ENCODE data around the gene PLEKHA7.

Gene PLEKHA7

GRCh38 chr11:16815047-16815767 is 199.0 kb downstream of the PLEKHA7 start:
- peak in 1 of 2 donors; percentile 58 for DNase-seq (ENCODE audit: low read depth in 2 of 2)
- no peak overlapping the region for H3K4me3 ChIP-seq (replicated peaks in 1 of 2; ENCODE audit: low read depth in 2 of 2, low read length in 2 of 2)
- TF ChIP-seq, protein P1, sequence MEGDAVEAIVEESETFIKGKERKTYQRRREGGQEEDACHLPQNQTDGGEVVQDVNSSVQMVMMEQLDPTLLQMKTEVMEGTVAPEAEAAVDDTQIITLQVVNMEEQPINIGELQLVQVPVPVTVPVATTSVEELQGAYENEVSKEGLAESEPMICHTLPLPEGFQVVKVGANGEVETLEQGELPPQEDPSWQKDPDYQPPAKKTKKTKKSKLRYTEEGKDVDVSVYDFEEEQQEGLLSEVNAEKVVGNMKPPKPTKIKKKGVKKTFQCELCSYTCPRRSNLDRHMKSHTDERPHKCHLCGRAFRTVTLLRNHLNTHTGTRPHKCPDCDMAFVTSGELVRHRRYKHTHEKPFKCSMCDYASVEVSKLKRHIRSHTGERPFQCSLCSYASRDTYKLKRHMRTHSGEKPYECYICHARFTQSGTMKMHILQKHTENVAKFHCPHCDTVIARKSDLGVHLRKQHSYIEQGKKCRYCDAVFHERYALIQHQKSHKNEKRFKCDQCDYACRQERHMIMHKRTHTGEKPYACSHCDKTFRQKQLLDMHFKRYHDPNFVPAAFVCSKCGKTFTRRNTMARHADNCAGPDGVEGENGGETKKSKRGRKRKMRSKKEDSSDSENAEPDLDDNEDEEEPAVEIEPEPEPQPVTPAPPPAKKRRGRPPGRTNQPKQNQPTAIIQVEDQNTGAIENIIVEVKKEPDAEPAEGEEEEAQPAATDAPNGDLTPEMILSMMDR (IDR thresholded peaks at IDR 0.05; ENCODE audit: low read depth, low read length), result no peak

DNA sequence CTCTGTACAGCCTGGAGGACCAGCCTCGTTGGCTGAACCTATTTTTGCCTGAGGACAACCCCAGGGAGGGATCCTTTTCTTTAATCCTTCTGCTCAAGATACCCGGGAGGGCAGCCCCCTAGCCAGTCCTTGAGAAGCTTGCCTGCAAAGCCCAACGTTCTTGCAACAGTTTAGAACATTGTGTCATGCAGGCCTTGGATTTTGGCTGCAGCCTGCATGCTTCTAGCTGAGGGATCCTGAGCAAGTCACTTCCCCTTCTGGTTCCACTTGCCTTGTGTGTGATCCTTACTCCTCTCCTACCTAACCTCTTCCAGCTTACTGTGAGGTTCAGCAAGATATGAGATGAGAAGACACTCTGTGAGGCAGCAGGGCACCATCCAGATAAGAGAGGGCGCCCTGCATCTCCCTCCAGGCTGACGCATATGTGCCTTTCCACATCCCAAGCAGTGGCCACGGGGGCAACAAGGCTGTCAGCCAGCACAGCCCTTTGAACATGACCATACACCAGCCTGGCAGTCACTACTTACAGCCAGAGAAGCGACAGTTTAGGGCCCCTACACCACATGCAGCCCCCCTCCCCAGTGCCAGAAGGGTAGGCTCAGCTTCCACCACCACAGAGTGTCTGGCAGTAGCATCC is 199.7 kb downstream of the PLEKHA7 start:
- H3K4me3 ChIP-seq (replicated peaks in 1 of 2; ENCODE audit: low read depth in 2 of 2, low read length in 2 of 2), result no peak overlapping the region
- TF ChIP-seq, protein P1 (IDR thresholded peaks at IDR 0.05; ENCODE audit: low read depth, low read length), result no peak
- DNase-seq (ENCODE audit: low read depth in 2 of 2), result no peak

- H3K4me3 ChIP-seq (replicated peaks in 1 of 2; ENCODE audit: low read depth in 2 of 2, low read length in 2 of 2), result no peak overlapping the region
- TF ChIP-seq, protein P1 (IDR thresholded peaks at IDR 0.05; ENCODE audit: low read depth, low read length), result no peak
- DNase-seq (ENCODE audit: low read depth in 2 of 2), result no peak
These were observed 201.1 kb downstream of the PLEKHA7 start for GRCh38 chr11:16813126-16813525.

- TF ChIP-seq, protein P1 (IDR thresholded peaks at IDR 0.05; ENCODE audit: low read depth, low read length), result no peak
- no peak overlapping the region for H3K4me3 ChIP-seq (replicated peaks in 1 of 2; ENCODE audit: low read depth in 2 of 2, low read length in 2 of 2)
- DNase-seq (ENCODE audit: low read depth in 2 of 2), result no peak
These were observed 201.9 kb downstream of the PLEKHA7 start for GRCh38 chr11:16812274-16812673.

GRCh38 chr11:16811136-16812020 is 202.8 kb downstream of the PLEKHA7 start:
- DNase-seq (ENCODE audit: low read depth in 2 of 2), result no peak
- H3K4me3 ChIP-seq (replicated peaks in 1 of 2; ENCODE audit: low read depth in 2 of 2, low read length in 2 of 2), result no peak overlapping the region
- TF ChIP-seq, protein P1 (IDR thresholded peaks at IDR 0.05; ENCODE audit: low read depth, low read length), result no peak

- TF ChIP-seq, protein P1 (IDR thresholded peaks at IDR 0.05; ENCODE audit: low read depth, low read length), result no peak
- DNase-seq (ENCODE audit: low read depth in 2 of 2), result peak; percentile 50 to 90
- H3K4me3 ChIP-seq (replicated peaks in 1 of 2; ENCODE audit: low read depth in 2 of 2, low read length in 2 of 2), result no peak overlapping the region
These were observed 204.1 kb downstream of the PLEKHA7 start for GRCh38 chr11:16809886-16810668.
